HT1080 (cell line): ENCODE measurements around the gene CCL26. TPM values are rescaled to one million over a fixed set of nuclear protein-coding genes. Genes with fewer than 3 reads are reported as not detected.
"Not testable (repeated sequence)": the region's sequence is repeated elsewhere in the genome, so short reads cannot be mapped to it uniquely, and the experiment has no call there.

ENCODE experiments used
- DNase-seq: peaks from one replicate; pipeline ENCODE4 v3.0.0-alpha.2; 2015; ENCODE audit warnings: low read depth
- total RNA-seq: library from RNA; depleted of rRNA; stranded (reverse); fragments of >200 nt; shearing (Covaris generic); gene quantifications from 2 replicates; pipeline ENCODE4 v1.2.3, GENCODE V29; 2014

Gene CCL26
- total RNA-seq, 1 experiment from 2014 or later: not detected

DNA sequence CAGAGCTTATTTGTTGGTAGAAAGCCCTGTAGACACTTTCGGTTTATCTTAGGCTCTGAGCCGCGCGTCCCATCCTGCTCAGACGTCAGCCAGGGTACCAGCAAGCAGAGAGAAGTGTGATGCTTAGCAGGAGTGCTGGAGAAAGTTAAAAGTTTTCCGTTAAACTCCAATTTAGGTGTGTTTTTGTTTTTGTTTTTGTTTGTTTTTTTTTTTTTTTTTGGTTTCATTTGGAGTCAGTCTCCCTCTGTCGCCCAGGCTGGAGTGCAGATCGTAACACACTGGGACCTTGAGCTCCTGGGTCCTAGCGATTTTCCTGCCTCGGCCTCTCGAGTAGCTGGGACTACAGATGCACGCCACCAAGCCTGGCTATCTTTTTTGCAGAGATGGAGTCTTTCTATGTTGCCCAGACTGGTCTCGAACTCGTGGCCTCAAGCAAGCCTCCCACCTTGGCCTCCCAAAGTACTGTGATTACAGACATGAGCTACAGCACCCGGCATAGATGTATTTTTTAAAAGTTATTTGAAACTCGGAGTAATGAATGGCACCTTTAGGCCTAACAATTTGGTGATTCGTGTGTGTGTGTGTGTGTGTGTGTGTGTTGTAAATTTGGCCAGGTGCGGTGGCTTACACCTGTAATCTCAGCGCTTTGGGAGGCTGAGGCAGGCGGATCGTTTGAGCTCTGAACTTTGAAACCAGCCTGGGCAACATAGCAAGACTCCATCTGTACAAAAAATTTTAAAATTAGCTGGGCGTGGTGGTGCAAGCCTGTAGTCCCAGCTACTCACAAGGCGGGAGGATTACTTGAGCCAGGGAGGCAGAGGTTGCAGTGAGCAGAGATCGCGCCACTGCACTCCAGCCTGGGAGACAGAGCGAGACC lies 32.0 kb downstream of the CCL26 start:
- DNase-seq: no peak

DNA sequence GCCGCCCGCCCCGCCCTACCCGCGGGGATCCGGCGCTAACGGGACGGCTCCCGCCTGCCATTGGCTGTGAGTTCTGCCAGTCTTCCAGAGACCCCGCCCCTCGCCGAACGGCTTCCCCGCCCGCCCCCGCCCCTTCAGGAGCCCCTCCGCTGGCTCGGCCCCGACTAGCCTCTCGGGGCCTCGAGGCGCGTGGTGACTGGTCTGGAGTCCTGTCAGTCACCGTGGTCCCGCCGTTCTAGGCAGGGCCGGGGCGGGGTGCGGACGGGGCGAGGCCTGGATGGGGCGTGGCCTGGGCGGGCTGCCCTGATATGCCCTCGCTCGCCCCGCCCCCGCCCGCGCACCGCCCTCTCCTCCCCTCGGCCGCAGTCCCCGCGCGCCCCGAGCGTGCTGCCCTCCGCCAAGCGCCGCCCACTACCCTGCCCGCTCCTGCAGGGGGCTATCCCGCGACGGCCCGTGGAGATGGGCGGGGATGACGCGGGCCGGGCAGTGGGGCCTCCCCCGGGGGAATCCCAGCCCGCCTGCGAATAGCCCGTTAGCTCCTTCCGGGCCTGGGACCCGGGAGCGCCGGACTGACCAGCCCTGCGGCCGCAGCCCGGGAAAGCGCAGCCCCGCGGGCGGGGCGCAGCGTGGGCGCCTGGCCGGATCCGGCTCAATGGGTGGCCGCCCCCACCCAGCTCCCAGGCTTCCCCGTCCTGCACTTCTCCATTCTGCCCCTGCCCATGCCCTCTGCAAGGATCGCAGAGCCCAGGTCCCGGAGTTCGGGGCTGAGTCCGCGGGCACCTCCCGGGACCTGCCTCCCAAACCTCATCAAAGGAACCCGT lies 32.8 kb downstream of the CCL26 start:
- DNase-seq: peak; percentile 89

DNA sequence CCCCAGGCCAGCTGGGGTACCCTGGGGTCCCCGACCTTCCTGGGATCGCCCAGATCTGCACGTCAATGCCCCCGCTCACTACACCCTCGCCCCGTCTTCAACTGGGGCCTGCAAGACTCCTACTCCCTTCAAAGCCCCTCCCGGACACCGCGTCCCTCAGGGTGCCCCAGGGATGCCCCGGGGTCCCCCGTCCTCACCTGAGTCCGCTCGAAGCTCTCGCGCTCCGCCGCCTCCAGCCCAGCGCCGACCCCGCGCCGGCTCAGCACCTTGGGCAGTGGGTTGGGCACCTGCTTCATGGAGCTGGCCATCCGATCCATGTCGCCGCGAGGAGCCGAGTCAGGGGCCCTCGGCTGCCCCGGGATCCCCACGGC lies 33.4 kb downstream of the CCL26 start, which contains the start of gene HIP1:
Gene HIP1 (minus strand): TSS at position 338 of the 371 bp plus-strand sequence. CDS start 21 bp downstream, at position 317.
- no peak for DNase-seq

DNA sequence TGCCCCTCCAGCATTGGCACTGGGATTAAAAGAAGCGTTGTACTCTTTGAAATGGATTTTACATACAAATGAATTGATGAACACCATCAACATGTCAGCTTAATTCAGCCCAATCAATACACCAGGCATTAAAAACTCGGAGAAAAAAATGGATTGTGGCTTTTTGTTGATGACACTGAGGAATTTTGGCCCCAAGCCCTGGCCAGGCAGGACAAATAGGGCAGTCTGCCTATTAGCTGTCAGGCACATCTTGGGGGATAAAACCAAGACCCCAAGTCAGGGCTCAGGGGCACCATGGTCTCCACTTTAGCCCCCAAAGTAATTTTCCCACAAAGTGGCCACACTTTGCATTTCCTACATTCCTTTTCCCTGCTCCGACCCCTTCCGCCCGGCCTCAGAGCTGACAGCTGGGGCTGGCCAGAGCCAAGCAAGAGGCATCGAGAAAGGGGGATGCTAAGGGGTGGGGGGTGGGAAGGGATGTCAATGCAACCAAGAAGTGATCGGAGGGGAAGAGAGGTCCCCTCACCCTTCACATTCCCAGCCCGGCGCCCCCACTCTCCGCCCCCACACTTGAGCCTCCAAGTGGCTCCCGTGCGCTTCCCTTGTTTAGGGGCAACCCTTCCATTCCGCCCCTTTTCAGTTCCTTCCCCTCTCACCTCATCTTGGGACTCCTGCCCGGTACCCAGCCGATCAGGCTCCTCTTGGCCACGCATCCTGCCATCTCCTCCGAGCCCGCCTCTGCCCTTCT lies 34.0 kb downstream of the CCL26 start:
- no peak for DNase-seq

DNA sequence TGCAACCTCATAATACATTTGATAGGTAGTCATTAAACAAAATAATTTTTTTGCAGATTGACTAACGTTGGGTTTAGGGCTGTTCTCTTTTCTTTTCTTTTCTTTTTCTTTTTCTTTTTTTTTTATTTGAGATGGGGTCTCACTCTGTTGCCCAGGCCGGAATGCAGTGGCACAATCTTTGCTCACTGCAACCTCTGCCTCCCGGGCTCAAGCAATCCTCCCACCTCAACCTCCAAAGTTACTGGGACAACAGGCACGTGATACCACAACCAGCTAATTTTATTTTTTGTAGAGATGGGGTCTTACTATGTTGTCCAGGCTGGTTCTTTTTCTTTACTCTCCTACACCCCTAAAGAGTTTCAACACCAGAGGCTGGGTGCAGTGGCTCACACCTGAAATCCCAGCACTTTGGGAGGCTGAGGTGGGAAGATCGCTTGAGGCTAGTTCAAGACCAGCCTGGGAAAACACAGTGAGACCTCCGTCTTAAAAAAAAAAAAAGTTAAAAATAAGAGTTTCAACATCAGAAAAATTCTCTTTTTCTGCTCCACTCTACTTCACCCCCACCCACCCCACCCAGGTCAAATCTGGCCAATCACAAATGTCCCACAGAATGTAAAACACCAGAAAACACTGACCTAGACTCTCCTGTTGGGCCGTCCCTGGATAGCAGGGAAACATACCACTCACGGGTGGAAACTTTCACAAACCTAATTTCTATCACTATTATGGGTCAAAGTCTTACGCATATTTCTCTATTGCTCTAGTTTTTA lies 36.2 kb downstream of the CCL26 start:
- DNase-seq: no peak

DNA sequence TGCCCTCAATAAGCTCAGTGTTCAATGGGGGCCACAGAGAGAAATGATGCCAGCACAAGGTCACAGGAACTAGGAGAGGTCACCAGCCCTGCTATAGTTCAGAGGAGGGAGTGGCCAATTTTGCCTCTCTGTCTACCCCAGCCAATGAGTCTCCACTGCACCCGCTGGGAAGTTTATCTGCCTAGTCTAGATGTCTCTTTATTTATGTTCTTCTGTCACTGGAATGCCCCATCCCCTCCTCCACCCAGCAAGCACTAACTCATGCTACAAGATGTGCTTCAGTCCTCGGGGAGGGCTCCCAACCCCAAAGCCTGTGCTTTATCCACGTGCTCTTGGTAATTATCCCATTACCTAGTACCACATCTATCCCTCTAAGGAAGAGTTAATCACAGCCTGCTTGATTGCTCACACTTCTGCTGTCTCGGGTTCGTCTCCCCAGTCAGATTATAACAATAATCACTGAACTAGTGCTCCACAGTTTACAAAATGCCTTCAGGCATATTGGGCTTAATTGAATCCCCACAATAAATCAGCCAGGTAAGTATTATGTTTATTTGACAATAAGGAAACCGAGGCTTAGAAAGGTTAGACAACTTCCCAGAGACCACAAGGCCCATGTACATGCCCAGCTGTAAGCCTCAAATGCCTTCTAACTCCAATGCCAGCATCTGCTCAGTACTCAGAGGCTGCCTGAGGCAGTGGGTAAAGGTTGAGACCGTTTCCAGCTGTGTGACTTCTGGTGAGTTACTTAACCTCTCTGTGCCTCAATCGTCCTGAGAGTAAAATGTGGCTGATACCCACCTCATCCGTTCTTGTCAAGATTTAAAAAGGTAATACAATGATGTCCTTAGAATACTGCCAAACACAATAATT lies 37.2 kb downstream of the CCL26 start:
- DNase-seq: no peak

DNA sequence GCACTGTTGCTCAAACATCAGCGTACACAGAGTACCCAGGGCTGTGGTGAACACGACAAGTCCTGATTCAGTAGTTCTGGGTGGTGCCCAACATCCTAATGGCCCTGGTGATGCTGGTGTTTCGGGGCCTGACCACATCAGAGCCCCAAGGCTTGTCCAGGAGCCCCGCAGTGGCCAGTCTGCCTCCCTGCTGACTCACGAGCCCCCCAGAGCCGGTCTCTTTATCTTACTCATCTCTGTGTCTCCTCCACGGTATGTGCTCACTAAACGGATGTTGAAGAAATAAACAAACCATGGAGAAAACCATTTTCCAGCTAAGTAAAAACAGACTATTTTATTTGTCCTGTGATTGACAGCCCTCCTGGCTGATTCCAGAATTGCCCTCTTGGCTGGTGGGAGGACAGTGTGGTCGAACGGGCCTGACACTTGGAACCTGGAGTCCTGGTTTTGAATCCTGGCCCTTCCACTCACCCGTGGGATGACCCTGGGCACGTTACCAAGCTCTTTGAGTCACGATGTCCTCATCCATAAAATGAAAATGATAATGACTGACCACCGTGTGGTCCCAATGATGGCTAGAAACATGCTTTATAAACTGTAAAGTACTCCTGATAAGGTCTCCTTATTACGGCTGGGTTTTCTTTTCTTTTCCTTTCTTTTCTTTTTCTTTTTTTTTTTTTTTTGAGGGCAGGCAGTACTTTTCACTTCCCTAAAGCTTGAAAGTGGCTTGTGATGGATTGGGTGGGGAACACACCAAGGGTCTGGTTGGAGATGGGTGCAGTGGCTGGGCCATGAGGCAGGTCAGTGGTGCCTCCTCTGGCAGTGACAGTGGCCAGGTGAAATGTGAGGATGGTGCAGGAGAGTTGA lies 39.0 kb downstream of the CCL26 start:
- DNase-seq: peak; percentile 90

DNA sequence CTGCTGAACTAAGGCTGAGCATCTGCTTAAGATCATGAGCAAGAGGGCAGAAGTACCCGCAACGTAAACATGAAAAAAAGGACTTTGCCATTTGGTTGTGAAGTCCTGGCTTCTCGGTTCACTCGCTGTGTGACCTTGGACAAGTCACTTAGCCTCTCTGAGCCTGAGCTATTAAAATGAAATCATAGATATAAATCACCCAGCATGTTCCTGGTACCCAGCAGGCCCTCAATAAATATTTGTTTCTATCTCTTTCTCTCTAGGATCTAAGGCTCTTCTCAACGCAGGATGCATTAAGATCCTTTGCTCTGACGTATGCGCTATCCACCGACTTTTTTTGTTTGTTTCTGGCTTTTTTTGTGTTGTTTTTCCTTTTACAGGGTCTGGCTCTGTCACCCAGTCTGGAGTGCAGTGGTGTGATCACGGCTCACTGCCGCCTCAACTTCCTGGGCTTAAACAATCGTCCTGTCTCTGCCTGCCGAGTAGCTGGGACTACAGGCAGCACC lies 39.9 kb downstream of the CCL26 start:
- peak; percentile 17 for DNase-seq

DNA sequence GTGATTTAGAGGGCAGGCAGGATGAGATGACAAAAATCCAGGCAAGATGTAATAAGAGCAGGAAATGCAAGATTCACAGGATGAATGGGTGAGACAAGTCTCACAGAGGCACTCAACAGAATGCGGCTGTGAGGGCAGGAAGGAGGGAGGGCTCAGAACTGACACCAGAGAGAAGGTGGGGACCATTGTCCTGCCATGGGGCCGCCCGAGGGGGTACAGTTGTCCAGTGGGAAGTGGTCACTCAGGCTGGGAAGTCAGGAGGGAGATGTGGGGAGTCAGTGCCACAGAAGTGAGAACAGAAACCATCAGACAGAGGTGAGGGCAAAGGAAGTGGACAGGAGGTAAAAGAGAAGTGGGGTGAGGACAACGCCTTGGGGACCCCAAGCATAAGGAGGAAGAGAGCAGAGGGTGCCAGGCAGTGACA lies 42.1 kb downstream of the CCL26 start:
- DNase-seq: no peak

DNA sequence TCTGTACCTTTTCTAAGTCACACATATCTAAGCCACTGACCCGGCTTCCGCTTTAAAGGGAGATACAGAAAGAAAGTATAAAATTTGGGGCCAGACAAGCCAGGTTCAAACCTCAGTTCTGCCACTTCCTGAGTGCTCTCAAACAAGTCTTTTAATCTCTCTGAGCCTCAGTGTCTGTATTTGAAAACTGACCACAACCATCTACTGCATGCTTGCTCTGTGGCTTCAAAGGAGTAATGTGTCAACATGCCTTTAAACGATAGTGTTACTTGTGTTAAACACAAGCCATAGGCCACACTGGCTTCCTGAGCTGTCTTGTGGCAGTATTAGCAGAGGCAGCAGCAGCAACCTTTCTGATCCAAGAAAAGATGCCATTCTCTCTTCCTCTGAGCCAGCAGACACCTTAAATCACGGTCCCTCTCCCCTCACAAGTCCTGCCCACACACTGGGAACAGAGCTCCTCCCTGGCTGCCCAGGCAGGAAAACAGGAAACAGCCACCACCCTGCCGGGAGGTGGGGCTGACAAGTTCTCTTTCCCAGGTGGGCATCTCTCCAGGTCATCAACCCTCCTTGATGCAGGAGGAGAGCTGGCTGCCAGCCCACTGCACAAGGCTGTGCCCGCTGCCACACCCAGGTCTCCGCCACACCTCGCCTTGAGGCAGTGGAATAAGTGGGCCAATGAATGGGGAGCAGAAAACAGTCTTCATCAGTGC lies 44.0 kb downstream of the CCL26 start:
- DNase-seq: no peak

DNA sequence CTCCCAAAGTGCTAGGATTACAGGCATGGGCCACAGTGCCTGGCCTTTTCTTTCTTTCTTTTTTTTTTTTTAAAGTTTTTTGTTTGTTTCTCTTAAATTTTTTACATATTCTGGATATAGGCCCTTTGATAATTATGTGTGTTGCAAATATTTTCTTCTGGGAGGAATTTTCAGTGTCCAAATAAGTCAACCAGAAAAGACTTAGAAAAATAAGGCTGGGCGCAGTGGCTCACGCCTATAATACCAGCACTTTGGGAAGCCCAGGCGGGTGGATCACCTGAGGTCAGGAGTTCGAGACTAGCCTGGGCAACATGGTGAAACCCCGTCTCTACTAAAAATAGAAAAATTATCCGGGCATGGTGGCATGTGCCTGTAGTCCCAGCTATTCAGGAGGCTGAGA lies 44.7 kb downstream of the CCL26 start:
- DNase-seq: not testable (repeated sequence)

DNA sequence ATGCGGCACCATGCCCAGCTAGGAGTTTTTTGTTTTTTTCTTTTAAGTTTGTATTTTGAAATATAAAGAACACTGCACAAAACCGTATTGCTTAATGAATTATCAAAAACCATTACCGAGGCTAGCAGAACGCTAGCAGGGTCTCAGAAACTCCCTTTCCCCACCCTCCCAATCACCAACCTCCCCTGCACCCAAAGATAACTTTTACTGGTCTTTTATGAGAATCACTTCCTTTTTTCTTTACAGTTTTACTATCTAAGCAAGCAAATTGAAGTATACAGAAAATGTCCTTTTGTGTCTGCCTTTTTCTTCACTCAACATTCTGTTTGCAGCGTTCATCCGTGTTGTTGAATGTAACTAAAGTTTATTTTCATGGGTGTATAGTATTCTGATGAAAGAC lies 46.7 kb downstream of the CCL26 start:
- no peak for DNase-seq

DNA sequence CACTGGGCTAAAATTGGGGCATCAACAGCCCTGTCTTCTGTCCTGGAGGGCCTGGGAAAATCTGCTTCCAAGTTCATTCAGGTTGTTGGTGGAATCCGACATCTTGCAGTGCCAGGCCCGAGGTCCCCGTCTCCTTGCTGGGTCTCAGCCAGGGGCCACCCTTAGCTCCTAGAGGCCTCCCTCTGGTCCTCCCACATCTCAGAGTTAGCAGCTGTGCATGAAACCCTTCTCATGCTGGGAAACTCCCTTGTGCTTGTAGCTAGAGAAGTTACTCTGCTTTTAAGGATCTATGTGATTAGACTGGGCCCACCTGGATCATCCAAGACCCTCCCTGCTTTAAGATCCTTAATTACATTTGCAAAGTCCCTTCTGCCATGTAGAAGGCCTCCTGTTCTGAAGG lies 48.6 kb downstream of the CCL26 start:
- DNase-seq: no peak

DNA sequence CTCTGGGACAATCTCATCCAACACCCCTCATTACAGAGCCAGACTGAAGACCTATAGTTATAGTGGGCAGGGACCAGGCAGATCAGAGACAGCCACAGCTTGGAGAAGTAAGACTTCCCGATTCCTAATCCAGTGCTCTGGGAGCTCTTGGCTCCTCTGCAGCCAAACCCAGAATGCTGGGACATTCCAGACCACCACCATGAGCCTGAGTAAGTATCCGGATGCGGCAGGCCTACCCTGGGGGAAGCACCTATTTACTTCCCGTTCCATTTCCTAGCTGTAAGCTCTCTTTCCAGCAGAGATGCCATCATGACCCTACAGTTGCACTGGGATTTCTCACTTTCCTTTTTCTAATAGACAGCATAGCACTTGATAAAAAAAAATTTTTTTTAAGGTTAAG lies 49.6 kb downstream of the CCL26 start:
- no peak for DNase-seq

DNA sequence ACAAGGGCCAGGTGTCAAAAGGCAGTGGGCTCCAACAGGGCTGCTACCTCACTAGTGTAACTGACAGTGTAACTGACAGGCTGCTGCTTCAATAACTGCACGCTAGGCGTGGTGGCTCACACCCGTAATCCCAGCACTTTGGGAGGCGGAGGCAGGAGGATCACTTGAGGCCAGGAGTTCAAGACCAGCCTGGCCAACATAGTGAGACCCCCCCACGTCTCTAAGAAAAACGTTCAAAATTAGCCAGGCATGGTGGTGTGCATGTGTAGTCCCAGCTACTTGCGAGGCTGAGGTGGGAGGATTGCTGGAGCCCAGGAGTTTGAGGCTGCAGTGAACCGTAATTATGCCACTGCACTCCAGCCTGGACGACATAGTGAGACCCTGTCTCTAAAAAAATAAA lies 50.1 kb downstream of the CCL26 start:
- DNase-seq: not testable (repeated sequence)

DNA sequence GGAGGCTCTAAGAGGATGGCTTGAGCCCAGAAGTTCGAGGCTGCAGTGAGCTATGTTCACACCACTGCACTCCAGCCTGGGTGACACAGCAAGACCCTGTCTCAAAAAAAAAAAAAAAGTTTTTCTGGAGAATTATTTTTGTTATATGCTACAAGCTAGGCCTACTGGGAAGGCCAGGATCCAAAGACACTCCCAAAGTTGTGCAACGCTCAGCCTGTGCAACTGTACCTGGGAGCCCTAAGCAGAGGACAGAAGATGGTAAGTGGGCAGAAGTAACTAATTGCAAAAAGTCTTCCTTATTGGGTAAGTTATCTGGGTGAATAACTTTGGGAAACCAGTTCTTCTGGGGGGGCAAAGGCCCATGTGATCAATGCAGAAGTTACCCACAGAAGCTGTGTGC lies 50.6 kb downstream of the CCL26 start:
- no peak for DNase-seq

DNA sequence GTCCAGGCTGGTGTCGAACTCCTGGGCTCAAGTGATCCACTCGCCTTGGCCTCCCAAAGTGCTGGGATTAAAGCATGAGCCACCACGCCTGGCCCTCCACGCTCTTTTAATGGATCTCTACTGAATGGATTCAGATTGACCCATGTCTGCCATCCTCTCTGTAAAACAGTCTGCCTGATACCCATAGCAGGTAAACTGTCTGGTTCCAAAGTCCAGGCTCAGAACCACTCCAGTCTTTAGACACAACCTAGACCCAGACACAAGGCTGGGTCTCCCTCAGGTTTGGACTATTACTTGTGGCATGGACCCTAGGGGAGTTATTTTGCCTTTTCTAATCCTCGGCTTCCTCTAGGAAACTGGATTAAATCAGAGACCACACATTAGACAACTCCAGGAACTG lies 52.4 kb downstream of the CCL26 start:
- no peak for DNase-seq
